Caco-2 (cell line): Measurements from ENCODE around the gene BBX. TPM values are rescaled to one million over a fixed set of nuclear protein-coding genes. Genes with fewer than 3 reads are reported as not detected.

Experiments
- BruUV-seq: library from RNA; stranded (reverse); fragments of 400-500 nt; replicated peaks from 2 replicates; lab custom pipeline; 2021; lab: Mats Ljungman, UMichigan
- CTCF ChIA-PET: fragments of 300-600 bp; sonication (Branson Sonifier 250); formaldehyde crosslinking; loops from one replicate; lab custom pipeline; 2022; ENCODE audit warnings: antibody characterized with exemption; lab: Charles Lee
- POLR2A ChIA-PET: fragments of 300-600 bp; sonication (Branson Sonifier 250); formaldehyde crosslinking; loops from one replicate; lab custom pipeline; 2022; ENCODE audit warnings: antibody characterized with exemption; lab: Charles Lee
- DNase-seq, 2 experiments: peaks; one replicate each; pipeline versions ENCODE4 v3.0.0 to v3.0.0-alpha.2; 2020 to 2022
- H3K27me3 ChIP-seq: replicated peaks from 2 replicates; pipeline ENCODE4 v1.6.0; 2011; ENCODE audit warnings: low read length; ENCODE audit not compliant: control insufficient read depth, insufficient read depth
- H3K36me3 ChIP-seq: 2 replicates; pipeline ENCODE4 v1.5.1; 2011; ENCODE audit warnings: low read length; ENCODE audit not compliant: control insufficient read depth, insufficient read depth
- H3K4me1 ChIP-seq: fragments of 250-450 bp; sonication (Bioruptor Pico); 2 replicates; pipeline ENCODE4 v1.5.1; 2020; ENCODE audit warnings: mild to moderate bottlenecking
- H3K4me3 ChIP-seq: 2 replicates; pipeline ENCODE4 v1.5.1; 2011; ENCODE audit warnings: low read depth, mild to moderate bottlenecking, control low read depth, low read length
- H3K9me3 ChIP-seq: fragments of 250-450 bp; sonication (Bioruptor Pico); 2 replicates; pipeline ENCODE4 v1.5.1; 2020; ENCODE audit warnings: mild to moderate bottlenecking, moderate library complexity
- H3K27ac Mint-ChIP-seq: one replicate; pipeline ENCODE4 v1.8.0; 2022; ENCODE audit warnings: mixed read lengths; ENCODE audit not compliant: unreplicated experiment
- H3K27me3 Mint-ChIP-seq: one replicate; pipeline ENCODE4 v1.8.0; 2022; ENCODE audit warnings: mixed read lengths; ENCODE audit not compliant: insufficient read depth, unreplicated experiment
- H3K36me3 Mint-ChIP-seq: one replicate; pipeline ENCODE4 v1.8.0; 2022; ENCODE audit warnings: mild to moderate bottlenecking, mixed read lengths; ENCODE audit not compliant: insufficient read depth, unreplicated experiment
- H3K4me1 Mint-ChIP-seq: one replicate; pipeline ENCODE4 v1.8.0; 2022; ENCODE audit warnings: low read depth, mixed read lengths; ENCODE audit not compliant: unreplicated experiment
- H3K4me3 Mint-ChIP-seq: one replicate; pipeline ENCODE4 v1.8.0; 2022; ENCODE audit warnings: mild to moderate bottlenecking, moderate library complexity, mixed read lengths; ENCODE audit not compliant: unreplicated experiment
- H3K9me3 Mint-ChIP-seq: one replicate; pipeline ENCODE4 v1.8.0; 2022; ENCODE audit warnings: mixed read lengths; ENCODE audit not compliant: unreplicated experiment
- intact Hi-C: fragments of 100-400 bp; cut with micrococcal nuclease; formaldehyde crosslinking; loops from one replicate; pipeline ENCODE4 v1.10.0; 2022; ENCODE audit not compliant: unreplicated experiment
- total RNA-seq: library from RNA; stranded (reverse); gene quantifications from 2 replicates; pipeline ENCODE4 v1.2.3, GENCODE V29; 2022
- TF ChIP-seq, protein P1 (sequence below), 2 experiments: fragments of 200-600 bp in 1 of 2; IDR thresholded peaks; 1 replicate in 1 of 2; 2 replicates in 1 of 2; pipeline versions ENCODE4 v1.5.1 to v1.8.0; 2011 to 2022; ENCODE audit warnings: antibody characterized with exemption in 1 of 2, control low read depth in 1 of 2, inconsistent platforms in 1 of 2, low read depth in 1 of 2, low read length in 1 of 2, mild to moderate bottlenecking in 1 of 2, moderate library complexity in 1 of 2; ENCODE audit not compliant: insufficient read depth in 1 of 2, severe bottlenecking in 1 of 2, unreplicated experiment in 1 of 2

Gene BBX
- total RNA-seq, 1 experiment from 2014 or later: 2.6 TPM

DNA sequence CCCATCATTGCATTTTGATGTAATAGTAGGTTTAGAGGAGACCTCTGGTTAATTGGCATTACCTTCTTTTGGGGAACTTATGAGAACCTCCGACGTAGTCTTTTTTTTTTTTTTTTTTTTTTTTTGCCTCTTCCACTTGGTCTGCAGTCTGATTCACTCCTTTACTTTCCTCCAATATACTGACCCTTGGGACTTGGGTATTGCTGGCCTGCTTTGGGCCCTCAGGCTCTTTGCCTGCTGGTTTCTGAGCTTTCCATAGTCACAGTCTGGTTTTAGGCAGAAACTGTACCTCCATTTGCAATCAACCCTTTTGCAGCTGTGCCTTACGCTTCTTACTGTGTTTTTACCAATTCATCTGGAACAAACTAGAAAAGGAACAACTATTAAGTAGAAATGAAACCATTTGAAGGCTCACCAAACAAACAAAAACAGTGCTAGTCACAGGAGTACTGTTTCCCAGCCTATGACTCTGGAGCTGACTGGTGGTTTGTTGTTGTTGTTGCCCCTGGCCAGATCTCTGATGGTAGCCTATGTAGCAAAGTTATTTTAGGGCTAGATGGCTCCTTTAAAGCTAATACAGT is 272.8 kb downstream of the BBX start:
- Mint-ChIP-seq H3K4me1 (no peaks in the 10 kb centered on the region), H3K27ac (no peak overlapping the region), H3K36me3 (no peaks in the 10 kb centered on the region), H3K27me3 (peaks cover 2% of the 10 kb centered on the region), H3K4me3 (no peak overlapping the region), H3K9me3 (no peaks in the 10 kb centered on the region)
- TF ChIP-seq, protein P1, sequence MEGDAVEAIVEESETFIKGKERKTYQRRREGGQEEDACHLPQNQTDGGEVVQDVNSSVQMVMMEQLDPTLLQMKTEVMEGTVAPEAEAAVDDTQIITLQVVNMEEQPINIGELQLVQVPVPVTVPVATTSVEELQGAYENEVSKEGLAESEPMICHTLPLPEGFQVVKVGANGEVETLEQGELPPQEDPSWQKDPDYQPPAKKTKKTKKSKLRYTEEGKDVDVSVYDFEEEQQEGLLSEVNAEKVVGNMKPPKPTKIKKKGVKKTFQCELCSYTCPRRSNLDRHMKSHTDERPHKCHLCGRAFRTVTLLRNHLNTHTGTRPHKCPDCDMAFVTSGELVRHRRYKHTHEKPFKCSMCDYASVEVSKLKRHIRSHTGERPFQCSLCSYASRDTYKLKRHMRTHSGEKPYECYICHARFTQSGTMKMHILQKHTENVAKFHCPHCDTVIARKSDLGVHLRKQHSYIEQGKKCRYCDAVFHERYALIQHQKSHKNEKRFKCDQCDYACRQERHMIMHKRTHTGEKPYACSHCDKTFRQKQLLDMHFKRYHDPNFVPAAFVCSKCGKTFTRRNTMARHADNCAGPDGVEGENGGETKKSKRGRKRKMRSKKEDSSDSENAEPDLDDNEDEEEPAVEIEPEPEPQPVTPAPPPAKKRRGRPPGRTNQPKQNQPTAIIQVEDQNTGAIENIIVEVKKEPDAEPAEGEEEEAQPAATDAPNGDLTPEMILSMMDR (IDR thresholded peaks at IDR 0.05; ENCODE audit: insufficient read depth in 1 of 2, low read depth in 1 of 2, low read length in 1 of 2, severe bottlenecking in 1 of 2, unreplicated experiment in 1 of 2): no peak
- intact Hi-C loops: no loop called here
- ChIA-PET CTCF (no interaction called here), POLR2A (no interaction called here)
- no peaks in the 10 kb centered on the region for H3K36me3 ChIP-seq
- H3K4me3 ChIP-seq: no peak overlapping the region
- H3K4me1 ChIP-seq: no peaks in the 10 kb centered on the region
- BruUV-seq: no TSS peak
- H3K27me3 ChIP-seq: no peaks in the 10 kb centered on the region
- no peak for DNase-seq
- H3K9me3 ChIP-seq: no peaks in the 10 kb centered on the region

DNA sequence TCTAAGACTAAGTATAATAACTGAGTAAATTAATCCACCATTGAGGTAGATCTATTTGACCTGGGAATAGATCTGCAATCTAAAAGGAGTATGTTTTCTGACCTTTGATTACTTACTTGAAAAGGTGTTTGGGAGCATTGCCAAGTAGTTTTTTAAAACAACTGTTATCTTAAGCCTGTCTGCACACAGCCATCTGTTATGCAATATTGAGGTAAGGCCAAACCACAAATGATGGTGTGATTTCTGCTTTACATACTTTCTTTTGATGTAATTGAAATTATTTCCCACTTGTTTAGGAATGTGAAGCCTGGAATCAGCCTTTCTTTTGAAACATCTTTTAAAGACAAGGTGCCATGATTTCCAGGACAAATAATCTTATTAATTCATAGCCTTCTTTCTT is 274.0 kb downstream of the BBX start:
- TF ChIP-seq, protein P1 (IDR thresholded peaks at IDR 0.05; ENCODE audit: insufficient read depth in 1 of 2, low read depth in 1 of 2, low read length in 1 of 2, severe bottlenecking in 1 of 2, unreplicated experiment in 1 of 2): no peak
- H3K27me3 ChIP-seq: no peaks in the 10 kb centered on the region
- no peak overlapping the region for H3K4me3 Mint-ChIP-seq
- H3K9me3 Mint-ChIP-seq: no peaks in the 10 kb centered on the region
- ChIA-PET CTCF (no interaction called here), POLR2A (no interaction called here)
- no peaks in the 10 kb centered on the region for H3K9me3 ChIP-seq
- H3K27ac Mint-ChIP-seq: no peak overlapping the region
- no peak overlapping the region for H3K4me3 ChIP-seq
- no peaks in the 10 kb centered on the region for H3K36me3 ChIP-seq
- H3K27me3 Mint-ChIP-seq: peaks cover 2% of the 10 kb centered on the region
- intact Hi-C loops: no loop called here
- H3K4me1 ChIP-seq: no peaks in the 10 kb centered on the region
- BruUV-seq: no TSS peak
- no peaks in the 10 kb centered on the region for H3K4me1 Mint-ChIP-seq
- no peaks in the 10 kb centered on the region for H3K36me3 Mint-ChIP-seq
- DNase-seq: no peak

DNA sequence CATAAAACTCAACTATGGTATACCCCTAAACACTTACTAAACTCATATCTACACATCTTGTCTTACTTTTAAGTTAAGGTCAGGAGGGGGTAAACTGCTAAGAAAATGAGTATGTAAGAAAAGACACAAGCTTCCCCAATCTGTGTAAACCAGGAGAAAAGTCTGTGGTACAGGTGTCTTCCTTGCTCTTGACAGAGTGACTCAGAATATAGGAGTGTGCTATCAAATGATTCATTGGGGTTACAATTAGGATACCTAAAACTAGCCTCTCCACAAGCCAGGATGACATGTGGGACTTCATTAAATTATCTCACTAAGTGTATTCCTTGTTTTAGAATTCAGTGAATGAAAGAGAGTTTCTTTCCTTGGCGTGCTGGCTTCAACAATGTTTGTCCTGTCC is 274.8 kb downstream of the BBX start:
- TF ChIP-seq, protein P1 (IDR thresholded peaks at IDR 0.05; ENCODE audit: insufficient read depth in 1 of 2, low read depth in 1 of 2, low read length in 1 of 2, severe bottlenecking in 1 of 2, unreplicated experiment in 1 of 2): no peak
- H3K4me1 ChIP-seq: no peaks in the 10 kb centered on the region
- no peaks in the 10 kb centered on the region for H3K27me3 ChIP-seq
- DNase-seq: no peak
- no peaks in the 10 kb centered on the region for H3K36me3 ChIP-seq
- Mint-ChIP-seq H3K36me3 (no peaks in the 10 kb centered on the region), H3K27ac (no peak overlapping the region), H3K4me3 (no peak overlapping the region), H3K4me1 (no peaks in the 10 kb centered on the region), H3K27me3 (peaks cover 2% of the 10 kb centered on the region), H3K9me3 (no peaks in the 10 kb centered on the region)
- H3K4me3 ChIP-seq: no peak overlapping the region
- intact Hi-C loops: no loop called here
- no peaks in the 10 kb centered on the region for H3K9me3 ChIP-seq
- no TSS peak for BruUV-seq
- ChIA-PET CTCF (no interaction called here), POLR2A (no interaction called here)
